Endothelial cell of umbilical vein (primary cell): ENCODE results near the gene GAS5. TPM values are rescaled to one million over a fixed set of nuclear protein-coding genes. Genes with fewer than 3 reads are reported as not detected.

Experiments used
- BruUV-seq: library from RNA; stranded (reverse); fragments of 400-500 nt; replicated peaks from 2 replicates; lab custom pipeline; 2021; lab: Mats Ljungman, UMichigan
- CTCF ChIA-PET: fragments of 300-600, 350-600 bp; sonication (Branson Sonifier 250); formaldehyde crosslinking; loops from one replicate; lab custom pipeline; 2021; ENCODE audit warnings: antibody characterized with exemption, inconsistent platforms; lab: Charles Lee
- POLR2A ChIA-PET: fragments of 300-600, 350-600 bp; sonication (Branson Sonifier 250); formaldehyde crosslinking; loops from one replicate; lab custom pipeline; 2021; ENCODE audit warnings: antibody characterized with exemption, inconsistent platforms; lab: Charles Lee
- DNase-seq: peaks from one replicate; pipeline ENCODE4 v3.0.0-alpha.2; 2011; ENCODE audit warnings: low read depth, low spot score
- FAIRE-seq: peaks from 2 replicates; lab custom pipeline; 2011; peaks lifted over from hg19 to GRCh38; lab: Jason Lieb, UNC
- H2AFZ ChIP-seq: 2 replicates; pipeline ENCODE4 v1.6.0; 2012; ENCODE audit warnings: low read depth, low read length, control low read depth, inconsistent platforms
- H3K27ac ChIP-seq: 2 replicates; pipeline ENCODE4 v1.5.1; 2011; ENCODE audit warnings: low read depth, mild to moderate bottlenecking, control low read depth, low read length, moderate library complexity; ENCODE audit not compliant: insufficient read depth
- H3K27me3 ChIP-seq, 2 experiments: 2 replicates each; pipeline versions ENCODE4 v1.6.0 to v1.6.1; 2011; ENCODE audit warnings: low read length in 2 of 2, mixed read lengths in 1 of 2; ENCODE audit not compliant: control insufficient read depth in 2 of 2, insufficient read depth in 2 of 2
- H3K36me3 ChIP-seq, 2 experiments: 2 replicates in 1 of 2; 3 replicates in 1 of 2; pipeline ENCODE4 v1.5.1; 2011; ENCODE audit warnings: low read length in 2 of 2, mild to moderate bottlenecking in 1 of 2, moderate library complexity in 1 of 2; ENCODE audit not compliant: control insufficient read depth in 2 of 2, insufficient read depth in 2 of 2; ENCODE audit errors: extremely low read depth in 1 of 2
- H3K4me1 ChIP-seq: 3 replicates; pipeline ENCODE4 v1.5.1; 2011; ENCODE audit warnings: mild to moderate bottlenecking, low read length; ENCODE audit not compliant: control insufficient read depth, insufficient read depth; ENCODE audit errors: extremely low read depth
- H3K4me2 ChIP-seq: 2 replicates; pipeline ENCODE4 v1.6.1; 2011; ENCODE audit warnings: low read length, control low read depth, mixed read lengths; ENCODE audit not compliant: insufficient read depth
- H3K4me3 ChIP-seq, 3 experiments: fragments of 200-600 bp in 1 of 3; sonication (generic), shearing (Covaris generic) in 1 of 3; replicated peaks in 1 of 3; 2 replicates each; pipeline ENCODE4 v1.5.1; 2011 to 2016; ENCODE audit warnings: control low read depth in 3 of 3, low read length in 3 of 3, mild to moderate bottlenecking in 2 of 3, inconsistent platforms in 1 of 3, low read depth in 1 of 3, moderate library complexity in 1 of 3; ENCODE audit not compliant: insufficient read depth in 1 of 3
- H3K79me2 ChIP-seq: 2 replicates; pipeline ENCODE4 v1.6.0; 2012; ENCODE audit warnings: low read length, inconsistent platforms; ENCODE audit not compliant: control insufficient read depth, insufficient read depth
- H3K9ac ChIP-seq: replicated peaks from 2 replicates; pipeline ENCODE3; 2011; ENCODE audit warnings: low read length, control low read depth; ENCODE audit not compliant: insufficient read depth; ENCODE audit errors: extremely low read depth
- H3K9me1 ChIP-seq: replicated peaks from 3 replicates; pipeline ENCODE4 v1.6.0; 2011; ENCODE audit warnings: mild to moderate bottlenecking, low read length; ENCODE audit not compliant: control insufficient read depth, insufficient read depth; ENCODE audit errors: extremely low read depth
- H3K9me3 ChIP-seq: replicated peaks from 2 replicates; pipeline ENCODE4 v1.5.1; 2012; ENCODE audit warnings: low read length, inconsistent platforms; ENCODE audit not compliant: control insufficient read depth, insufficient read depth
- H4K20me1 ChIP-seq: replicated peaks from 2 replicates; pipeline ENCODE3; 2011; ENCODE audit warnings: mild to moderate bottlenecking, low read length; ENCODE audit not compliant: control insufficient read depth, insufficient read depth; ENCODE audit errors: extremely low read depth
- CTCF ChIP-seq, 2 donors: IDR thresholded peaks; 1 replicate in 1 of 2; 2 replicates in 1 of 2; pipeline ENCODE4 v1.5.1; 2011; ENCODE audit warnings: low read length in 2 of 2, mild to moderate bottlenecking in 2 of 2, moderate library complexity in 2 of 2, control low read depth in 1 of 2, inconsistent platforms in 1 of 2, low read depth in 1 of 2; ENCODE audit not compliant: insufficient read depth in 1 of 2; ENCODE audit errors: extremely low read depth in 1 of 2
- EZH2 ChIP-seq: IDR thresholded peaks from 2 replicates; pipeline ENCODE4 v1.6.1; 2012; ENCODE audit warnings: borderline replicate concordance, low read depth, mild to moderate bottlenecking, moderate library complexity, low read length, inconsistent platforms; ENCODE audit not compliant: severe bottlenecking
- FOS ChIP-seq: IDR thresholded peaks from 2 replicates; pipeline ENCODE4 v1.6.1; 2011; ENCODE audit warnings: mild to moderate bottlenecking, low read length, moderate library complexity, borderline replicate concordance; ENCODE audit not compliant: insufficient read depth
- GATA2 ChIP-seq: IDR thresholded peaks from 2 replicates; pipeline ENCODE4 v1.7.0; 2011; ENCODE audit warnings: low read depth, mild to moderate bottlenecking, moderate library complexity, mixed read lengths, low read length; ENCODE audit not compliant: insufficient read length, insufficient read depth
- JUN ChIP-seq: IDR thresholded peaks from 2 replicates; pipeline ENCODE4 v1.6.1; 2011; ENCODE audit warnings: borderline replicate concordance, low read depth; ENCODE audit not compliant: insufficient read length, insufficient read depth
- MAX ChIP-seq: IDR thresholded peaks from 2 replicates; pipeline ENCODE4 v1.6.1; 2011; ENCODE audit not compliant: insufficient read depth, insufficient read length
- MYC ChIP-seq: IDR thresholded peaks from one replicate; pipeline ENCODE4 v1.6.1; 2011; ENCODE audit warnings: mild to moderate bottlenecking, low read depth, low read length
- POLR2A ChIP-seq: IDR thresholded peaks from 2 replicates; pipeline ENCODE4 v1.6.1; 2012; ENCODE audit warnings: low read depth, mild to moderate bottlenecking, control low read depth, low read length
- POLR2AphosphoS5 ChIP-seq: IDR thresholded peaks from 2 replicates; pipeline ENCODE4 v1.6.1; 2012; ENCODE audit warnings: low read depth, mild to moderate bottlenecking, control low read depth, low read length, moderate library complexity; ENCODE audit not compliant: insufficient read depth
- dilution Hi-C: fragments of 300-500 bp; cut with MboI; formaldehyde crosslinking; loops from one replicate; pipeline ENCODE4 v1.15.0; 2019; ENCODE audit warnings: low sequenced_read_pairs; ENCODE audit not compliant: extremely low pct_ligation_motif_present
- intact Hi-C: fragments of 100-400 bp; cut with micrococcal nuclease; formaldehyde crosslinking; loops from one replicate; pipeline ENCODE4 v1.10.0; 2022
- polyA plus RNA-seq, 4 experiments: library from polyadenylated mRNA; depleted of rRNA in 3 of 4; stranded (reverse) in 3 of 4; unstranded in 1 of 4; fragments of >200 nt; gene quantifications; 2 replicates each; pipeline versions ENCODE4 v1.2.1 to v1.2.3, GENCODE V29; 2011 to 2012; ENCODE audit warnings: missing spikeins in 1 of 4
- total RNA-seq: library from RNA; stranded (reverse); gene quantifications from 2 replicates; pipeline ENCODE4 v1.2.3, GENCODE V29; 2021

The GAS5 gene
- total and polyA plus RNA-seq, 2 donors (not counting 3 experiments of a cell fraction or from before 2014, with no cell fraction given): 343 to 492 TPM

DNA sequence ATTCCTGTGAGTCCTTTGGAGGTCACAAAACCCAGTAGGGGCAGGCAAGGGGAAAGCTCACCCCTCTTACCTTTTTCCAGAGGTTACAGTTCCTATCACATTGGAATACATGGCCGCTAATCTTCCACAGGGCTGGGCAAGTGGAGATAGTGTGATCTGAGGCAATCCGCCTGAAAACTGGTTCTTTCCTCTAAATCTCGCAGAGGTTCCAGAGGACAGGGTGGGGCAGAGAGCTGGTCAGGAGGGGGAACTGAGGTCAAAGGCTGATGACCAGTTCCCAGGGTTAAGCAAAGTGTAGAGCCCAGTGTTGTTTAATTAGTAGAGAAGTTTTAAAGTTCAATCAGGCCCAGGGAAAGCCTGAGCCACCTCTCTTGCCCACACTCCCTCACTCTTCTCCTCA lies 49.4 kb upstream of the GAS5 start, which contains the start of gene SERPINC1:
TSS of gene SERPINC1 (minus strand) at position 179 of the 400 bp plus-strand sequence. CDS start at position 111, 68 bp downstream.
- Histone ChIP-seq H3K27me3 (no peaks in the 10 kb centered on the region), H4K20me1 (no peaks in the 10 kb centered on the region), H3K9ac (no peak within 1 kb of the TSS), H3K4me3 (no peak within 1 kb of the TSS), H3K36me3 (no peaks in the 10 kb centered on the region), H2AFZ (no peak within 1 kb of the TSS), H3K4me1 (no peaks in the 10 kb centered on the region), H3K9me3 (no peaks in the 10 kb centered on the region), H3K9me1 (no peaks in the 10 kb centered on the region), H3K4me2 (no peak within 1 kb of the TSS), H3K79me2 (no peaks in the 10 kb centered on the region), H3K27ac (no peak within 1 kb of the TSS)
- TF ChIP-seq EZH2: no peak
- TF ChIP-seq MYC: no peak
- TF ChIP-seq CTCF (IDR thresholded peaks at IDR 0.05; ENCODE audit: extremely low read depth in 1 of 2, insufficient read depth in 1 of 2, low read depth in 1 of 2, low read length in 2 of 2): no peak
- no peak for TF ChIP-seq POLR2A
- no peak for TF ChIP-seq POLR2AphosphoS5
- no peak for TF ChIP-seq GATA2
- TF ChIP-seq FOS: no peak
- no peak for TF ChIP-seq JUN
- TF ChIP-seq MAX: no peak
- dilution Hi-C loops: no loop called here
- CTCF ChIA-PET: no interaction called here
- intact Hi-C loops: no loop called here
- POLR2A ChIA-PET: no interaction called here
- DNase-seq (no peak), FAIRE-seq (no peak)
- BruUV-seq: no TSS peak
